Measurements from ENCODE around the gene ANGPT4. TPM values are rescaled to one million over a fixed set of nuclear protein-coding genes. Genes with fewer than 3 reads are reported as not detected.
A peak's percentile ranks its signal among the peaks of the same experiment; 100 is the strongest.
"Not testable (repeated sequence)": the region's sequence is repeated elsewhere in the genome, so short reads cannot be mapped to it uniquely, and the experiment has no call there.

The ANGPT4 gene
- total and polyA plus RNA-seq, 4 donors = 0.30 to 0.57 (median 0.44) TPM

- Histone ChIP-seq H3K4me3 (ENCODE audit: low read depth, low read length) (no peak overlapping the region), H3K27ac (ENCODE audit: low read depth, low read length) (no peak overlapping the region), H3K36me3 (ENCODE audit: control insufficient read depth, insufficient read depth, low read length) (no peaks in the 10 kb centered on the region), H3K9me3 (ENCODE audit: control insufficient read depth, insufficient read depth, low read length) (no peaks in the 10 kb centered on the region), H3K4me1 (ENCODE audit: control insufficient read depth, insufficient read depth, low read length) (peaks cover 29% of the 10 kb centered on the region), H3K27me3 (ENCODE audit: control insufficient read depth, insufficient read depth, low read length) (no peaks in the 10 kb centered on the region)
- no peak for DNase-seq (ENCODE audit: low read depth in 4 of 6, low spot score in 6 of 6)
- 69% methylated on average over 12 of the region's 12 CpGs for WGBS (ENCODE audit: insufficient coverage)
Measured at GRCh38 chr20:910870-911770, 5.0 kb downstream of the ANGPT4 start.

GRCh38 chr20:910132-910869 is 5.8 kb downstream of the ANGPT4 start:
- 62% methylated on average over 7 of the region's 9 CpGs for WGBS (ENCODE audit: insufficient coverage)
- Histone ChIP-seq H3K27me3 (ENCODE audit: control insufficient read depth, insufficient read depth, low read length) (no peaks in the 10 kb centered on the region), H3K4me3 (ENCODE audit: low read depth, low read length) (no peak overlapping the region), H3K36me3 (ENCODE audit: control insufficient read depth, insufficient read depth, low read length) (no peaks in the 10 kb centered on the region), H3K4me1 (ENCODE audit: control insufficient read depth, insufficient read depth, low read length) (peaks cover 21% of the 10 kb centered on the region), H3K27ac (ENCODE audit: low read depth, low read length) (peak overlapping the region; percentile 6), H3K9me3 (ENCODE audit: control insufficient read depth, insufficient read depth, low read length) (no peaks in the 10 kb centered on the region)
- no peak for DNase-seq (ENCODE audit: low read depth in 4 of 6, low spot score in 6 of 6)

- no peak for DNase-seq (ENCODE audit: low read depth in 4 of 6, low spot score in 6 of 6)
- peaks cover 16% of the 10 kb centered on the region for H3K4me1 ChIP-seq (ENCODE audit: control insufficient read depth, insufficient read depth, low read length)
- H3K27me3 ChIP-seq (ENCODE audit: control insufficient read depth, insufficient read depth, low read length) = no peaks in the 10 kb centered on the region
- no peaks in the 10 kb centered on the region for H3K36me3 ChIP-seq (ENCODE audit: control insufficient read depth, insufficient read depth, low read length)
- 83% methylated on average over 3 of the region's 3 CpGs for WGBS (ENCODE audit: insufficient coverage)
- no peak overlapping the region for H3K4me3 ChIP-seq (ENCODE audit: low read depth, low read length)
- H3K27ac ChIP-seq (ENCODE audit: low read depth, low read length) = no peak overlapping the region
- H3K9me3 ChIP-seq (ENCODE audit: control insufficient read depth, insufficient read depth, low read length) = no peaks in the 10 kb centered on the region
Measured at GRCh38 chr20:909641-910040, 6.5 kb downstream of the ANGPT4 start.

GRCh38 chr20:906703-907270 is 9.3 kb downstream of the ANGPT4 start:
- peak in 1 of 6 donors; percentile 45 for DNase-seq (ENCODE audit: low read depth in 4 of 6, low spot score in 6 of 6)
- no peaks in the 10 kb centered on the region for H3K9me3 ChIP-seq (ENCODE audit: control insufficient read depth, insufficient read depth, low read length)
- no peak overlapping the region for H3K4me3 ChIP-seq (ENCODE audit: low read depth, low read length)
- H3K27me3 ChIP-seq (ENCODE audit: control insufficient read depth, insufficient read depth, low read length) = no peaks in the 10 kb centered on the region
- no peaks in the 10 kb centered on the region for H3K36me3 ChIP-seq (ENCODE audit: control insufficient read depth, insufficient read depth, low read length)
- no peak overlapping the region for H3K27ac ChIP-seq (ENCODE audit: low read depth, low read length)
- peaks cover 14% of the 10 kb centered on the region for H3K4me1 ChIP-seq (ENCODE audit: control insufficient read depth, insufficient read depth, low read length)
- 23% methylated on average over 4 of the region's 4 CpGs for WGBS (ENCODE audit: insufficient coverage)

- WGBS (ENCODE audit: insufficient coverage) = 82% methylated on average over 4 of the region's 6 CpGs
- H3K27me3 ChIP-seq (ENCODE audit: control insufficient read depth, insufficient read depth, low read length) = no peaks in the 10 kb centered on the region
- DNase-seq (ENCODE audit: low read depth in 4 of 6, low spot score in 6 of 6) = no peak
Measured at GRCh38 chr20:906001-906520, 10.1 kb downstream of the ANGPT4 start.

GRCh38 chr20:905396-905961 is 10.7 kb downstream of the ANGPT4 start:
- no peak overlapping the region for H3K4me3 ChIP-seq (ENCODE audit: low read depth, low read length)
- 78% methylated on average over 4 of the region's 4 CpGs for WGBS (ENCODE audit: insufficient coverage)
- H3K27me3 ChIP-seq (ENCODE audit: control insufficient read depth, insufficient read depth, low read length) = no peaks in the 10 kb centered on the region
- no peaks in the 10 kb centered on the region for H3K9me3 ChIP-seq (ENCODE audit: control insufficient read depth, insufficient read depth, low read length)
- H3K36me3 ChIP-seq (ENCODE audit: control insufficient read depth, insufficient read depth, low read length) = no peaks in the 10 kb centered on the region
- H3K27ac ChIP-seq (ENCODE audit: low read depth, low read length) = no peak overlapping the region
- no peak for DNase-seq (ENCODE audit: low read depth in 4 of 6, low spot score in 6 of 6)
- peaks cover 7% of the 10 kb centered on the region for H3K4me1 ChIP-seq (ENCODE audit: control insufficient read depth, insufficient read depth, low read length)

More at GRCh38 chr20:906001-906520, 10.1 kb downstream of the ANGPT4 start:
- no peak overlapping the region for H3K27ac ChIP-seq (ENCODE audit: low read depth, low read length)
- peaks cover 13% of the 10 kb centered on the region for H3K4me1 ChIP-seq (ENCODE audit: control insufficient read depth, insufficient read depth, low read length)
- no peaks in the 10 kb centered on the region for H3K9me3 ChIP-seq (ENCODE audit: control insufficient read depth, insufficient read depth, low read length)
- H3K4me3 ChIP-seq (ENCODE audit: low read depth, low read length) = no peak overlapping the region
- H3K36me3 ChIP-seq (ENCODE audit: control insufficient read depth, insufficient read depth, low read length) = no peaks in the 10 kb centered on the region

- no peak overlapping the region for H3K4me3 ChIP-seq (ENCODE audit: low read depth, low read length)
- no peak overlapping the region for H3K27ac ChIP-seq (ENCODE audit: low read depth, low read length)
- peaks cover 5% of the 10 kb centered on the region for H3K4me1 ChIP-seq (ENCODE audit: control insufficient read depth, insufficient read depth, low read length)
- WGBS (ENCODE audit: insufficient coverage) = 100% methylated on average over 1 of the region's 2 CpGs
- H3K9me3 ChIP-seq (ENCODE audit: control insufficient read depth, insufficient read depth, low read length) = no peaks in the 10 kb centered on the region
- H3K36me3 ChIP-seq (ENCODE audit: control insufficient read depth, insufficient read depth, low read length) = no peaks in the 10 kb centered on the region
- no peaks in the 10 kb centered on the region for H3K27me3 ChIP-seq (ENCODE audit: control insufficient read depth, insufficient read depth, low read length)
- no peak for DNase-seq (ENCODE audit: low read depth in 4 of 6, low spot score in 6 of 6)
Measured at GRCh38 chr20:904039-904545, 12.0 kb downstream of the ANGPT4 start.

GRCh38 chr20:897436-897835 is 18.7 kb downstream of the ANGPT4 start:
- H3K36me3 ChIP-seq (ENCODE audit: control insufficient read depth, insufficient read depth, low read length); H3K27ac ChIP-seq (ENCODE audit: low read depth, low read length); H3K27me3 ChIP-seq (ENCODE audit: control insufficient read depth, insufficient read depth, low read length); H3K4me3 ChIP-seq (ENCODE audit: low read depth, low read length); H3K9me3 ChIP-seq (ENCODE audit: control insufficient read depth, insufficient read depth, low read length); DNase-seq (ENCODE audit: low read depth in 4 of 6, low spot score in 6 of 6); H3K4me1 ChIP-seq (ENCODE audit: control insufficient read depth, insufficient read depth, low read length): not testable (repeated sequence)
- WGBS (ENCODE audit: insufficient coverage) = 87% methylated on average over 6 of the region's 6 CpGs

GRCh38 chr20:896501-897025 is 19.6 kb downstream of the ANGPT4 start:
- no peak for DNase-seq (ENCODE audit: low read depth in 4 of 6, low spot score in 6 of 6)
- no peaks in the 10 kb centered on the region for H3K9me3 ChIP-seq (ENCODE audit: control insufficient read depth, insufficient read depth, low read length)
- H3K27me3 ChIP-seq (ENCODE audit: control insufficient read depth, insufficient read depth, low read length) = no peaks in the 10 kb centered on the region
- H3K4me3 ChIP-seq (ENCODE audit: low read depth, low read length) = no peak overlapping the region
- peaks cover 4% of the 10 kb centered on the region for H3K4me1 ChIP-seq (ENCODE audit: control insufficient read depth, insufficient read depth, low read length)
- 97% methylated on average over 6 of the region's 6 CpGs for WGBS (ENCODE audit: insufficient coverage)
- no peaks in the 10 kb centered on the region for H3K36me3 ChIP-seq (ENCODE audit: control insufficient read depth, insufficient read depth, low read length)
- no peak overlapping the region for H3K27ac ChIP-seq (ENCODE audit: low read depth, low read length)
